Measurements from ENCODE around the gene HEATR1. TPM values are rescaled to one million over a fixed set of nuclear protein-coding genes. Genes with fewer than 3 reads are reported as not detected.
"Not testable (repeated sequence)": the region's sequence is repeated elsewhere in the genome, so short reads cannot be mapped to it uniquely, and the experiment has no call there.

The HEATR1 gene
- total RNA-seq, 1 donor from 2014 or later = 27.8 TPM

GRCh38 chr1:236511735-236512418 lies 92.4 kb downstream of the HEATR1 start:
- no peak for DNase-seq (ENCODE audit: extremely low read depth, low read depth, low spot score)

- DNase-seq (ENCODE audit: extremely low read depth, low read depth, low spot score) = no peak
Measured at GRCh38 chr1:236509647-236510401, 94.5 kb downstream of the HEATR1 start.

GRCh38 chr1:236509203-236509602 lies 95.1 kb downstream of the HEATR1 start:
- DNase-seq (ENCODE audit: extremely low read depth, low read depth, low spot score) = no peak

- DNase-seq (ENCODE audit: extremely low read depth, low read depth, low spot score) = no peak
Measured at GRCh38 chr1:236508593-236509027, 95.7 kb downstream of the HEATR1 start.

GRCh38 chr1:236507022-236507700 lies 97.2 kb downstream of the HEATR1 start:
- no peak for DNase-seq (ENCODE audit: extremely low read depth, low read depth, low spot score)

GRCh38 chr1:236504338-236504737 lies 100.0 kb downstream of the HEATR1 start:
- not testable (repeated sequence) for DNase-seq (ENCODE audit: extremely low read depth, low read depth, low spot score)

GRCh38 chr1:236502972-236503639 lies 101.2 kb downstream of the HEATR1 start:
- no peak for DNase-seq (ENCODE audit: extremely low read depth, low read depth, low spot score)

GRCh38 chr1:236502579-236502971 lies 101.7 kb downstream of the HEATR1 start:
- no peak for DNase-seq (ENCODE audit: extremely low read depth, low read depth, low spot score)

GRCh38 chr1:236501093-236501492 lies 103.2 kb downstream of the HEATR1 start:
- no peak for DNase-seq (ENCODE audit: extremely low read depth, low read depth, low spot score)

Other genes with a start within 250 kb of the HEATR1 start
- not detected in 2 replicates for gene EDARADD, start 210.2 kb downstream of the HEATR1 start, total RNA-seq
- gene LGALS8, start 80.5 kb downstream of the HEATR1 start, total RNA-seq = 49.7 and 79.0 TPM in 2 replicates
- gene ACTN2, start 82.0 kb upstream of the HEATR1 start, total RNA-seq = not detected in 2 replicates
- gene MTR, start 190.8 kb upstream of the HEATR1 start, total RNA-seq = 22.2 and 28.4 TPM in 2 replicates